HG03039 (cell line): ENCODE measurements around the gene EPHB1.
"Not testable (repeated sequence)": the region's sequence is repeated elsewhere in the genome, so short reads cannot be mapped to it uniquely, and the experiment has no call there.

Experiments used
- ATAC-seq: cut with Tn5 transposase; IDR thresholded peaks from one replicate; pipeline ENCODE4 v1.9.1; 2021; ENCODE audit warnings: mild to moderate bottlenecking, moderate library complexity; ENCODE audit not compliant: unreplicated experiment

EPHB1 gene

DNA sequence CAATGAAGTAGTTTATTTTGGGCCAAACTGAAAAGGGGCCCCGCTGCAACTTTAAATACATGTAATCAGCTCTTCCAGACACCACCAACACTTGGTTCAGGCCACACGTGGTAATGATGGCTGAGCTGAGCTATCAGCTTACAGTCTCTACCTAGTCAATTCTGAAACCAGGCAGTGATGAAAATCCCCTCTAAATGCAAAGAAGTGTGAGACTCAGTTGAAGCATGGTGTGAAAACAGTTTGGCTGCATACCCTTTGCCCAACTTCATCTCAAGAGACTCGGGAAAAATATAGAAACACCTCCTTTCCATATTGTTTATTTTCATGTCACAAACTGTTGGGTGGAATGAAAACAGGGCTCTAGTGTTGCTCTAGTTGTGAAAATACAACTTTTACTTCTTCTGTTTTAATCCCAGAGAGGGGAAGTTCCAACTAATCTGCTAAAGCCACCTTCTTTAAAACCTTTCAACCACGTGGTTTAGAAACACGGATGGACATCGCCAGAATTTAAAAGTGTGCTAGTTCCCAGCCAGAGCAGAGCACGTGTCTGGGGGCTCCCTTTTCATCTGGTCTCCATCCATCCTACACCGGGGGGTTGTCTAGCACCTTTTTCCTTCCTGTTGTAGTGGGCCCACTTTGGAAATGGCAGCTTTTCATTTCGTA lies 229.1 kb downstream of the EPHB1 start:
- ATAC-seq: no peak

DNA sequence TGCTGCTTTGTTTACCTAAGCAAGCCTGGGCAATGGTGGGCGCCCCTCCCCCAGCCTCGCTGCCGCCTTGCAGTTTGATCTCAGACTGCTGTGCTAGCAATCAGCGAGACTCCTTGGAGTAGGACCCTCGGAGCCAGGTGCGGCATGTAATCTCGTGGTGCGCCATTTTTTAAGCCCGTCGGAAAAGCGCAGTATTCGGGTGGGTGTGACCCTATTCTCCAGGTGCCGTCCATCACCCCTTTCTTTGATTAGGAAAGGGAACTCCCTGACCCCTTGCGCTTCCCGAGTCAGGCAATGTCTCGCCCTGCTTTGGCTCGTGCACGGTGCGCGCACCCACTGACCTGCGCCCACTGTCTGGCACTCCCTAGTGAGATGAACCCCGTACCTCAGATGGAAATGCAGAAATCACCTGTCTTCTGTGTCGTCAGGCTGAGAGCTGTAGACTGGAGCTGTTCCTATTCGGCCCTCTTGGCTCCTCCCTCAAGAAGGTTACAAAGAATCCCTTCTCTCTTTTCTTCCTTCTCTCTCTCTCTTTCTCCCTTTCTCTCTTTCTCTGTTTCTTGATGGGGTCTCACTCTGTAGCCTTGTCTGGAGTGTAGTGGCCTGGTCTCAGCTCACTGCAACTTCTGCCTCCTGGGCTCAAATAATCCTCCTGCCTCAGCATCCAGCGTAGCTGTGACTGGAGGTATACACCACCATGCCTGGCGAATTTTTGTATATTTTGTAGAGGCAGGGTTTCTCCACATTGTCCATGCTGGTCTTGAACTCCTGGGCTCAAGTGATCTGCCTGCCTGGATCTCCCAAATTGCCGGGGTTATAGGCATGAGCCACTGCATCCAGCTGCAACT lies 235.9 kb downstream of the EPHB1 start:
- not testable (repeated sequence) for ATAC-seq

DNA sequence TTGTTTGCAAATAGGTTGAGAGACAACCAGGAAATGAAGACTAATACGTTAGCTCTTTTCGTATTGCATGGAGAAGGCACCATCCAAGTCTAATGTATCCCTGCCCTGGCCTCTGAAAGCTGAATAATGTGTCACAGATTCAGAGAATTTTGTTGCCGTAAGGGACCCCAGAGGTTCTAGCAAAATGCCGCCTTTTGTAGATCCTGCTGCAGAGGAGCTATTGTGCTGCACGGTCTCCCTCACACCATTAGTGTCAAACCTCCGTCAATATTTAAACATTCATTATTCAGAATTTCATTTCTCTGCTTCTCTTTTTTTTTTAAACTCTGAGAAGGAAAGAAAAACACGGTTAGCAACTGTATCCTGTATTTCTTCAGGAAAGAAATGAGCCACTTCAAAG lies 238.7 kb downstream of the EPHB1 start:
- no peak for ATAC-seq

DNA sequence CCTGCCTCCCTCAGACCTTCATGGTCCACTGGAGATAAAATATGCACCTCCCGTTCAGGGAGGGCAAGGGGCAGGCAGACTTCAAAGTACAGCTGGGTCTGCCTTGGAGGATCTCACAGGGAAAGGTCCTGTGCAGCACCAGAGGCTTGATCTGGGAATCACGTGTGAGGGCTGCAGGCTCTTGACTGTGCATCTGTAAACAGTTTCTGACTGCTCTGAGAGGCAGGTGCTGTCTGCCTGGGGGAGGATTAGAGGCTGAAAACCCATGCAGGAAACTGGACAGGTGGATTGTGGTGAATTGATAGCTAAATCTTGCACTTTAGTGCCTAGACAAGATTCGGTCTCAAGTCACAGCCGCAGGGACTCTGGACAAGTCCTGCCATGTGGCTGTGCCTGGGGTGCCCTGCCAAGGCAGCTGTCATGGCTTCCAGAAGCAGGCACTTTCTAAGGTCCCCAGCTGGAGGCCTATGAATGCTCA lies 239.3 kb downstream of the EPHB1 start:
- no peak for ATAC-seq

DNA sequence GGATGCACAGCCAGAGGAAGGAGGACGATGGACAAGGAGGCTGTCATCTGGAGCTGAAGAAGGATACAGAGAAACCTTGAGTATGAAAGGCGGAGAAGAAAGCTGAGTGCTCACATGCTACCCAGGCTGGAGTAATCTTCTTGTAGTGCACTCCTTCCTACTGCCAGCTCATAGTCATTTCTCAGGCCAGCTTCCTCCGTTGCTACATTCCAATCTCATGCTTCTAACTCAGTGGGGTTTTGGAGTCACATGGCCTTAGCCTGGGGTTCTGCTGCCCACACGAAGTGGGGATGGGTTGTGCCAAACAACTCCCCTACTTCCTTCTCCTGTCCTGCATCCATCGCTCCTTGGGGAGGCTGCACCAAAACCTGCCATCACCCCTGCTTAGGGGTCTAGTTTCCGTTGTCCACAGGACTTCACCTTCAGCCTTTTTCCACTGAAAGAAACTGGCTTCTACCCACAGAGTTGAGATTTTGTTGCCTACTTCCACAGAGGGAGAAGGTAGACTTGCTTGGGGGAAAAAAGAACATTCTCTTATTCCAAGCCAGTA lies 239.9 kb downstream of the EPHB1 start:
- no peak for ATAC-seq

DNA sequence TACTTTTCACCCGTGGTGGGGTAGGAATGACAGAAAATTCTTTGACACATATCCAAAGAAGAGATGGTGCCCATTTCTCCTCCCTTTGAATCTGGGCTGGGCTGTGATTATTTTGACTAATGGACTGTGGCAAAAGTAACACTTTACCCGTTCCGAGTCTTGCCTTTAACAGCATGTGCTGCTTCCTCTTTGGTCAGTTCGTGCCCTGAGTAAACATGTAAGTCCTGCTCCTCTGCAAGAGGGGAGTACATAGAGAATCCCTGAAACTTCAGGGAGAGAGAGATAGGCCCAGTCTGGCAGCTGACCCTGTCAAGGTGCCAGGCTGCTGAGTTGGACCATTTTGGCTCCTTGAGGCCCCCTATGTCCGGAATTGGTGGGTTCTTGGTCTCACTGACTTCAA lies 243.1 kb downstream of the EPHB1 start:
- no peak for ATAC-seq

DNA sequence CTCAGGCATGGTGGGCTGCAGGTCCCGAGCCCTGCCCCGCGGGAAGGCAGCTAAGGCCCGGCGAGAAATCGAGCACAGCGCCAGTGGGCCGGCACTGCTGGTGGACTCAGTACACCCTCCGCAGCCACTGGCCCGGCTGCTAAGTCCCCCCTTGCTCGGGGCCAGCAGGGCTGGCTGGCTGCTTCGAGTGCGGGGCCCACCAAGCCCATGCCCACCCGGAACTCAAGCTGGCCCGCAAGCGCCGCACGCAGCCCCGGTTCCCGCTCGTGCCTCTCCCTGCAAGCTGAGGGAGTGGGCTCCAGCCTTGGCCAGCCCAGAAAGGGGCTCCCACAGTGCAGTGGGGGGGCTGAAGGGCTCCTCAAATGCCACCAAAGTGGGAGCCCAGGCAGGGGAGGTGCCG lies 244.5 kb downstream of the EPHB1 start:
- not testable (repeated sequence) for ATAC-seq

DNA sequence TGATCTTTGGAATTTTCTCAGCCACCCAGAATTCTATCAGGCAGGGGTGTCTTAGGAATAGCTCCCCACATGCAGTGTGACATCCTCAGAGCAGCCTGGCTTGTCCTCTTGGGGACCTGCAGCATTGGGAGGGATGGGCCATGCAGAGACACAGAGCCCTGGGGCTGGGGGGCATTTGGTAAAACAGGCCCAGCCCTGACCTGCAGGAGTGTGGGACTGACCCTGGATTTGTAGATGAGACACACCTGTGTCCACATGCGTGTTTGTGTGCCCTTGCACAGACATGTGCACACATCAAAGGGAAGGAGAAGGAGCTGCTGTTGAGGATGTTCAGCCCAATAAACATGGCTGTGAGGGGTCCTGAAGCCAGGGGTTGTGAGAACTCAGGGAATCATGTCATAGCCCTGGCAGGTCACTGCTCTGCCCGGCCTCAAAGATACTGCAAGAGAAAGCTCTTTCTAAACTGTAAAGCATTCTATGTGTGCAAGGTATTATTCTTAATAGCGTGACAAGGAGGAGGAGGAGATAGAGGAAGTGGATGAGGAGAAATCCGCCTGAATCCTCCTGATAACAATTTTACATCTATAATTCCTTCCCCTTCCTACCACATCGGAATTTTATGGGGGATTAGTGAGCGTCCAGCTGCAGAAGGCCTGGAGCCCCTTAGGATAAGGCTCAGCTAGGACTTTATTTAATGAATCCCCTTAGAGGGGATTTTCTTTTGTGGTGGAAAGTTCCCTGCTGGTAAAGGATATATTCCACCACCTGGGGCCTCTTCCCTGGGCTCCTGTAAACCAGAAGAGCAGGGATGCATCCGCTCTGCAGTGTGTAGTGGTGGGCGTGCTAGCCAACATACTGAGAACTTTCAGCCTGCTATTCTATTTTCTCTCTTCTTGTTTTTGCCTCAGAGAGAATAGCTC lies 245.5 kb downstream of the EPHB1 start:
- ATAC-seq: no peak

DNA sequence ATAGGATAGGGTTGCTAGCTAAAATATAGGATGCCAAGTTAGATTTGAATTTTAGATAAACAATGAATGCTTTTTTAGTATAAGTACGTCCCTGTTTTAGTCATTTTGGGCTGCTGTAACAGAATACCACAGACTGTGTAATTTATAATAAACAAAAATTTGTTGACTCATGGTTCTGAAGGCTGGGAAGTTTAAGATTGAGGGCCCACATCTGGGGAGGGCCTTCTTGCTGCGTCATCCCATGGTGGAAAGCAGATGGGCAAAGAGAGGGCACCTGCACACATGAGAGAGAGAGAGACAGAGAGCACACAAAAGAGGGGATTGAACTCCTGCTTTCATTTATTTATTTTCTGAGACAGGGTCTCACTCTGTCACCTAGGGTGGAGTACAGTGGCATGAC lies 246.5 kb downstream of the EPHB1 start:
- ATAC-seq: no peak

DNA sequence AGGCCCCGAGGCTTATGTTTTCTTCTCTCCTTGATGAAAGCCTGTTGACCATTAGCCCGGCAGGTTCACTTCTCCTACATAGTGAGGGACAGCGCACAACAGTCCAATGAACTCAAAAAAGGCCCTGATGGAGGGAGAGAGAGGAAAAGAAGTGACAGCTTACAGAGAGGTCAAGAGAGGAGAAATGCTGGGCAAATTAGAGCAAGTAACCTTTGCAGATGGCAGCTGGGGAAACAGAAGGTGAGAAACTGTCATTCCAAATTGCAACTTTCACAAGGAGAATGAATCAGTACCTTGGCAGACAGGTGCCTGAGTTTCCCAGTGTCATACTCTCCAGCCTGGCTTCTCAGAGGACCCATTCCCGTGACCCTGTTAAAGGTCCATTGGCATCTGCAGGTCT lies 252.0 kb downstream of the EPHB1 start:
- ATAC-seq: no peak

DNA sequence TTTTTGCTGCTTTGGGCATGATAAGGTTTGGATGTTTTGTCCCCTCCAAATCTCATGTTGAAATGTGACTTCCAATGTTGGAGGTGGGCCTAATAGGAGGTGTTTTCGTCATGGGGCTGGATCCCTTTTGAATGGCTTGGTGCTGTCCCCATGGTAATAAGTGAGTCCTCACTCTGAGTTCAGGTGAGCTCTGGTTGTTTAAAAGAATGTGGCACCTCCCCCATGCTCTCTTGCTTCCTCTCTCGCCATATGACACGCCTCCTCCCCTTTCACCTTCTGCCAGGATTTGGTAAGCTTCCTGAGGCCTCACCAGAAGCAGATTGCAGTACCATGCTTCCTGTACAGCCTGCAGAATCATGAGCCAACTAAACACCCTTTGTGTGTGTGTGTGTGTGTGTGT lies 255.5 kb downstream of the EPHB1 start:
- ATAC-seq: no peak

DNA sequence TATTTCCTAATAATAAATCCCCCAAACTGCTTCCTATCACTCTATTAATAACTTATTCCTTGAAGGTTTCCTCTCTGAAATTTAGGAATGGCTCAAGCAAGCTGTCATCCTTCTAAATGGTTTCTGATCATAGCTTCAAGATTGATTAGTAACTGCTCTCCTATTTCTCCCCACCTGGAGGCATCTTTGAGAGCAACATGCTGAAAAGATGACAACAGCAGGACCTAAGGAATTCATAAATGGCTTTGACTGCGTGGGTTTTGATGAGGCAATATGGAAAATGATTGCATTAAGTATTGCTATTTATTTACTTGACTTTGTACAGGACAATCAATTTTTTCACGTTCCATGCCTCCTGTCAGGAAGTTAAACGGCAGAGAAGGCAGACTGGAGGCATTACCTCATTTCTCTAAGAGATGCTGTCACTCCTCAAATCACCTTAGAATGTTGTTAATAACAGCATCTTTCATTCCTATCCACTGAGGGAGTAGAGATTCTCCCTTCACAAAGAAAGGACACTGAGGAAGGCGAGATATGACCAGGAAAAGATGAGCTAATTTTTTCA lies 256.4 kb downstream of the EPHB1 start:
- ATAC-seq: no peak

DNA sequence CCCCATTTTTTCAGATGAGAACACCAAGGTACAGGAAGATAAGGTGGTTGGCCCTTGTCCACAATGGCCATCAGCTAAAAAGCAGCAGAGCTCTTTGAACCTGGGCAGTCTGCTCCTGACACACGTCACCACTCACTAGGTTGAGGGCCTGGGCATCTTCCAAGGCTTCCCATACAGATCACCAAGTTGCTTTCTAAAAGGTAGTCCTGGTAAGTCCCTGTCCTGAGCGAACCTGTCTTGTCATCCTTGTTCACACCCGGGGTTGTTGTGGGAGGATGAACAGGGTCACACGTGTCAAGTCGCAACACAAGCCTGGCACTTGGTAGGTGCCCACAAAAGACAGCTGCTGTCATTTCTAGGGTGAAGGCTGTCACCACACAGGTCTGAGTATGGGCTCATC lies 260.4 kb downstream of the EPHB1 start:
- no peak for ATAC-seq

DNA sequence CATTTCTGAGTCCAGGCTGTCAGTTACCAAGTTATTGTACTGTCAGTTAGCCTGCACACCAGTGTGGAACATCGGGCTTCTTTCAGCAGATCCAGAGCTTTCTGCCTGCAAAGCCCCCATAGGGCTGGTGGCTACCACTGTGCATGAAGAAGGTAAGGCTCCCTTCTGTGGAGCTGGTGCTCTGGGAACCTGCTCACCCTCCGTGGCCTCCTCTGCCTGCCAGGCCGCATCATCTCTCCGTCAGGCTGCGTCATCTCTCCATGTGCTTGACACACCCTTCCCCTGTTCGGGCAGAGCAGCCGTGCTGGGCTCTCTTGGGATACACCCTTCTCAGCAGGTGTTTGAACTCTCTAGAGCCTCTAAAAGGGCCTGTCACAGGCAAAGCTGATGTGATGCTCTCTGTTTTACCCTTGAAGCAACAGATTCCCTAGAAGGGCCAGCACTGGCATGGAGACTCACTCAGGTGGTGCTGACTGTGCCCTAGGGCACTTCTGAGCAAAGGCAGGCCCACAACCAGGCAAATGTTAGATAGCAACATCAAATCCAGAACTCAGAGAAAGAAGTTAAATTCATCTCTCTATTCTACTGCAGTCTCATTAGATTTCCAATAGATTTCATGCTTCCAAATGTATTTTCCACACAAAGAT lies 261.1 kb downstream of the EPHB1 start:
- ATAC-seq: no peak

DNA sequence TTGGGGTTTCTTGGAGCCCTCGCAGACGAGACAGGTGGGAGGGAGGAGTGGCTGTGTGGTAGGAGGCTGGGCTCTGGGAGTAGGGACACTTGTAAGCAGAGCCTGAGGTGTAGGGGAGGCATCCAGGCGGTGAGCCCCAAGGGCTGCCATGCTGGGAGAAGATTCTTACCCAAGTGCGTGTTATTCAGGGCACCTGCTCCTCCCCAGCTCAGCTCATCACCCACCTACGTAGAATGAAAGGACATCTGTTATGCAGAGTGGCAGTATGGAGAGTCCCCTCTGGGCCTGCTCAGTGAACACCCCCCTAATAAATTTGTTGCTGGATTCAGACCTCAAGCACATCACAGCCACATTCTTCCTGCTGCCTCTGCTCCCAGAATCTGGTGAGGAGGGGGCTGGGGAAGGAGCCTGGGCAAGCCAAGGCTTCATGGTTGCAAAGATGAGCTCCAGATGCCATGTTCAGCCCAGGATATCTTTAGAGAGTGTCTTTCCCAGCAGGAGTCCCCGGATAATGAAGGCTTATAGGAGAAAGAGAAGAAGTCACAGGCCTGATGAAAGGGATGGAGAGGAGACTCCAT lies 261.8 kb downstream of the EPHB1 start:
- ATAC-seq: no peak

DNA sequence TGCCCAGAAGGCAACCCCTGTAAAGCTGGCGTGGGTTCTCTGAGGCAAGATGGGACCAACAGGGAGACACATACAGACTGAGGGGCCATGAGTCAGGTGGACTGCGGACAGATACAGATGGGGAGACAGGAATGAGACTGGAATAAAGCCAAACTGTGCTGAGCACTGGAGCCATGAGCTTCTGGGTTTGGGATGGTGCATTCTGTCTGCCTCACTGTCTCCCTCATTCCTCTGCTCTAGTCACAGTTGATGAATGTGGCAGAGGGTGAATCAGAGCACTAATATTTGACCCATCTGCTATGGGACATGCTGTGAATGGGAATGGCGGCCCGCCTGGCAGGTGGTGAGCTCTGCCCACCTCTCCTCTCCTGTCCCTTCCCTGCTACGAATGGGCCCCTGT lies 262.9 kb downstream of the EPHB1 start:
- no peak for ATAC-seq

DNA sequence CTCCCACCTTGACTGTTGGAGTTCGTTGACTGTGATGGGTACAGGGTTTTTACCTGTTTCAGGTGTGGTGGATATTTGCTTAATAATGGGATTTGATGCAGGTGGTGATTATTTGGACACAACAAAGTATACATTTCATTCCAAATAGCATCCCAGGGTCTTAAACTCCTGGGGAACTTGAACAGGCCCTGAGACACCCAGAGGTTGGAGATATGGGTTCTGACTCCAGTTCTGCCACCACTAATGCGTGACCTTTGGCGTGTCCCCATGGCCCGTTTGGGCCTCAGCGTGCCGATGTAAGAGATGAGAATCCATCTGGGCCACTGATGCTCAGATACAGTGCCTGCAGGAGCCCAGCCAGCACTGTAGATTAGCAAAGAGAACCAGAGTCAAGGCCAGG lies 264.5 kb downstream of the EPHB1 start:
- no peak for ATAC-seq

DNA sequence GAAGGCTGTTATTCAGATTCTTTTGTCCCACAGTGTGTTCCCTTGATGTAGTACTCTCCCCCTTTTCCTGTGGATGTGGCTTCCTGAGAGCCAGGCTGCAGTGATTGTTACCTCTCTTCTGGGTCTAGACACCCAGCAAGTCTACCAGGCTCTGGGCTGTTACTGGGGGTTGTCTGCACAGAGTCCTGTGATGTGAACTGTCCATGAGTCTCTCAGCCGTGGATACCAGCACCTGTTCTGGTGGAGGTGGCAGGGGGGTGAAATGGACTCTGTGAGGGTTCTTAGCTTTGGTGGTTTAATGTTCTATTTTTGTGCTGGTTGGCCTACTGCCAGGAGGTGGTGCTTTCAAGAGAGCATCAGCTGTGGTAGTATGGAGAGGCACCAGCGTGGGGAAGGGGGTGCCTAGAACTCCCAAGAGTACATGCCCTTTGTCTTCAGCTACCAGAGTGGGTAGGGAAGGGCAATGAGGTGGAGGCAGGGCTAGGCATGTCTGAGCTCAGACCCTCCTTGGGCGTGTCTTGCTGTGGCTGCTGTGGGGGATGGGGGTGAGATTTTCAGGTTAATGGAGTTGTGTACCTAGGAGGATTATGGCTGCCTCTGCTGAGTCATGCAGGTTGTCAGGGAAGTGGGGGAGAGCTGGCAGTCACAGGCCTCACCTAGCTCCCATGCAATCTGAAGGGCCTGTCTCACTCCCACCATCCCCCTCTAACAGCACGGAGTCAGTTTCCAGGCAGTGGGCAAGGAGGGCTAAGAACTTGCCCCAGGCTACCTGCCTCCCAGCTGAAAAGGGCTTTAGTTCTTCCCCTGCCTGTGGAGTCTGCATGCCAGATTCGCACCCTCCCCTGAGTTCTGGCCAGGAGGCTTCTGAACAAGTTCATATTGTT lies 272.0 kb downstream of the EPHB1 start:
- ATAC-seq: not testable (repeated sequence)

DNA sequence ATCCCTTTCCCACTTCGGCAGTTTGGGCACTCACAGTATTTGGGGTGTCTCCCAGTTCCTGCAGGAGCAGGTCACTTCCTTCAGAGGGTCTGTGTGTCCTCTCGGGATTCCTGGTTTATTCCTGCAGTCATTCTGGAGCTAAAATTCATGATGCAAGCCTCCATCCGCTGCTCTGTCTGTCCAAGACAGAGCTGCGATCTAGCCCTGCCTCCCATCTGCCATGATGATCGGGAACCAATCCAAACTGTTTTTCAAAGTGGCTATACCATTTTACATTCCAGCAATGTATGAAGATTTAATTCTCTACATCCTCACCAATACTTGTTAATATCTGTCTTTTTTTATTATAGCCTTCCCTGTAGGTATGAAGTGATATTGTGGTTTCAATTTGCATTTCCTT lies 273.0 kb downstream of the EPHB1 start:
- no peak for ATAC-seq
